ENCODE results near the gene ABCA4.

ABCA4 gene

GRCh38 chr1:94042388-94042787 lies 78.6 kb downstream of the ABCA4 start:
- TF ChIP-seq ZBTB7A (IDR thresholded peaks at IDR 0.05; ENCODE audit: low read depth) = no peak
- TF ChIP-seq REST (IDR thresholded peaks at IDR 0.05; ENCODE audit: low read depth) = no peak
- no peak for TF ChIP-seq USF1 (IDR thresholded peaks at IDR 0.05)
- no peak for TF ChIP-seq MAX (IDR thresholded peaks at IDR 0.05)
- TF ChIP-seq FOXM1 (IDR thresholded peaks at IDR 0.05; ENCODE audit: borderline replicate concordance, low read depth) = no peak
- no peak for TF ChIP-seq EGR1 (IDR thresholded peaks at IDR 0.05)
- TF ChIP-seq TCF12 (IDR thresholded peaks at IDR 0.05; ENCODE audit: low read depth) = no peak
- no peak for TF ChIP-seq TAF1 (IDR thresholded peaks at IDR 0.05; ENCODE audit: low read depth)
- no peak for TF ChIP-seq CEBPB (IDR thresholded peaks at IDR 0.05)
- no peak for TF ChIP-seq EP300 (IDR thresholded peaks at IDR 0.05; ENCODE audit: borderline replicate concordance)
- no peak for TF ChIP-seq NFIC (IDR thresholded peaks at IDR 0.05)
- TF ChIP-seq RAD21 (IDR thresholded peaks at IDR 0.05; ENCODE audit: low read depth) = no peak

GRCh38 chr1:94039871-94040569 lies 80.9 kb downstream of the ABCA4 start:
- TF ChIP-seq EP300 (IDR thresholded peaks at IDR 0.05; ENCODE audit: borderline replicate concordance) = no peak
- no peak for TF ChIP-seq EGR1 (IDR thresholded peaks at IDR 0.05)
- TF ChIP-seq CEBPB (IDR thresholded peaks at IDR 0.05) = no peak
- TF ChIP-seq TCF12 (IDR thresholded peaks at IDR 0.05; ENCODE audit: low read depth) = no peak
- no peak for TF ChIP-seq CREB1 (IDR thresholded peaks at IDR 0.05; ENCODE audit: low read depth)
- no peak for TF ChIP-seq YY1 (IDR thresholded peaks at IDR 0.05; ENCODE audit: low read depth)
- TF ChIP-seq FOXM1 (IDR thresholded peaks at IDR 0.05; ENCODE audit: borderline replicate concordance, low read depth) = no peak
- no peak for TF ChIP-seq NFIC (IDR thresholded peaks at IDR 0.05)
- no peak for TF ChIP-seq TEAD4 (IDR thresholded peaks at IDR 0.05)
- TF ChIP-seq ZBTB7A (IDR thresholded peaks at IDR 0.05; ENCODE audit: low read depth) = no peak
- TF ChIP-seq USF1 (IDR thresholded peaks at IDR 0.05) = no peak
- no peak for TF ChIP-seq MAX (IDR thresholded peaks at IDR 0.05)
- no peak for TF ChIP-seq REST (IDR thresholded peaks at IDR 0.05; ENCODE audit: low read depth)
- no peak for TF ChIP-seq RAD21 (IDR thresholded peaks at IDR 0.05; ENCODE audit: low read depth)

GRCh38 chr1:94039514-94039870 lies 81.5 kb downstream of the ABCA4 start:
- TF ChIP-seq ZBTB7A (IDR thresholded peaks at IDR 0.05; ENCODE audit: low read depth) (no peak), TEAD4 (IDR thresholded peaks at IDR 0.05) (peak; percentile 42; the same call in 1 of the 2 replicates), RAD21 (IDR thresholded peaks at IDR 0.05; ENCODE audit: low read depth) (peak; percentile 82), NFIC (IDR thresholded peaks at IDR 0.05) (peak; percentile 39; the same call in 1 of the 2 replicates), TCF12 (IDR thresholded peaks at IDR 0.05; ENCODE audit: low read depth) (no peak)

- TF ChIP-seq YY1 (IDR thresholded peaks at IDR 0.05; ENCODE audit: low read depth) (no peak), REST (IDR thresholded peaks at IDR 0.05; ENCODE audit: low read depth) (no peak), TEAD4 (IDR thresholded peaks at IDR 0.05) (no peak), CEBPB (IDR thresholded peaks at IDR 0.05) (no peak), TAF1 (IDR thresholded peaks at IDR 0.05; ENCODE audit: low read depth) (no peak), EP300 (IDR thresholded peaks at IDR 0.05; ENCODE audit: borderline replicate concordance) (no peak), FOXM1 (IDR thresholded peaks at IDR 0.05; ENCODE audit: borderline replicate concordance, low read depth) (no peak), EGR1 (IDR thresholded peaks at IDR 0.05) (no peak), ZBTB7A (IDR thresholded peaks at IDR 0.05; ENCODE audit: low read depth) (no peak), TCF12 (IDR thresholded peaks at IDR 0.05; ENCODE audit: low read depth) (no peak), MAX (IDR thresholded peaks at IDR 0.05) (no peak), USF1 (IDR thresholded peaks at IDR 0.05) (no peak), CREB1 (IDR thresholded peaks at IDR 0.05; ENCODE audit: low read depth) (no peak), NFIC (IDR thresholded peaks at IDR 0.05) (no peak)
These were observed 82.4 kb downstream of the ABCA4 start for GRCh38 chr1:94038511-94038910.
